ENCODE measurements around the gene PRH2. TPM values are rescaled to one million over a fixed set of nuclear protein-coding genes. Genes with fewer than 3 reads are reported as not detected.

The PRH2 gene
- total RNA-seq, 1 experiment from 2014 or later, result not detected

GRCh38 chr12:10910380-10910779 is 18.7 kb upstream of the PRH2 start:
- TF ChIP-seq EZH2 (IDR thresholded peaks at IDR 0.05) (no peak), CTCF (IDR thresholded peaks at IDR 0.05 in 2 of 3, conservative IDR thresholded peaks at IDR 0.05 in 1 of 3; ENCODE audit: borderline replicate concordance in 1 of 3, insufficient read depth in 1 of 3, low read depth in 2 of 3, low read length in 2 of 3) (no peak), ZFX (IDR thresholded peaks at IDR 0.05) (no peak), SRF (IDR thresholded peaks at IDR 0.05; ENCODE audit: low read depth) (no peak), RAD21 (IDR thresholded peaks at IDR 0.05; ENCODE audit: low read depth) (no peak), ZNF274 (IDR thresholded peaks at IDR 0.05; ENCODE audit: low read depth, low read length) (no peak), ELF1 (IDR thresholded peaks at IDR 0.05; ENCODE audit: borderline replicate concordance, low read depth) (no peak), SIN3A (IDR thresholded peaks at IDR 0.05; ENCODE audit: low read depth) (no peak), TCF7L2 (IDR thresholded peaks at IDR 0.05; ENCODE audit: borderline replicate concordance, extremely low read depth, insufficient read depth, insufficient read length) (no peak), POLR2A (IDR thresholded peaks at IDR 0.05; ENCODE audit: borderline replicate concordance, extremely low read depth, insufficient read depth, insufficient read length) (no peak), YY1 (IDR thresholded peaks at IDR 0.05; ENCODE audit: extremely low read depth, insufficient replicate concordance, low read depth, low read length) (no peak), EZH2phosphoT487 (IDR thresholded peaks at IDR 0.05; ENCODE audit: borderline replicate concordance) (no peak), FOSL1 (IDR thresholded peaks at IDR 0.05; ENCODE audit: low read depth) (no peak), REST (IDR thresholded peaks at IDR 0.05; ENCODE audit: low read depth) (no peak), POLR2AphosphoS5 (IDR thresholded peaks at IDR 0.05; ENCODE audit: low read depth, low read length) (no peak), MAX (IDR thresholded peaks at IDR 0.05) (no peak), CBX3 (IDR thresholded peaks at IDR 0.05; ENCODE audit: low read depth) (no peak), CEBPB (IDR thresholded peaks at IDR 0.05; ENCODE audit: low read depth) (no peak)
- TF ChIP-seq, protein P1, sequence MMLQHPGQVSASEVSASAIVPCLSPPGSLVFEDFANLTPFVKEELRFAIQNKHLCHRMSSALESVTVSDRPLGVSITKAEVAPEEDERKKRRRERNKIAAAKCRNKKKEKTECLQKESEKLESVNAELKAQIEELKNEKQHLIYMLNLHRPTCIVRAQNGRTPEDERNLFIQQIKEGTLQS (IDR thresholded peaks at IDR 0.05), result no peak
- TF ChIP-seq, protein P2, sequence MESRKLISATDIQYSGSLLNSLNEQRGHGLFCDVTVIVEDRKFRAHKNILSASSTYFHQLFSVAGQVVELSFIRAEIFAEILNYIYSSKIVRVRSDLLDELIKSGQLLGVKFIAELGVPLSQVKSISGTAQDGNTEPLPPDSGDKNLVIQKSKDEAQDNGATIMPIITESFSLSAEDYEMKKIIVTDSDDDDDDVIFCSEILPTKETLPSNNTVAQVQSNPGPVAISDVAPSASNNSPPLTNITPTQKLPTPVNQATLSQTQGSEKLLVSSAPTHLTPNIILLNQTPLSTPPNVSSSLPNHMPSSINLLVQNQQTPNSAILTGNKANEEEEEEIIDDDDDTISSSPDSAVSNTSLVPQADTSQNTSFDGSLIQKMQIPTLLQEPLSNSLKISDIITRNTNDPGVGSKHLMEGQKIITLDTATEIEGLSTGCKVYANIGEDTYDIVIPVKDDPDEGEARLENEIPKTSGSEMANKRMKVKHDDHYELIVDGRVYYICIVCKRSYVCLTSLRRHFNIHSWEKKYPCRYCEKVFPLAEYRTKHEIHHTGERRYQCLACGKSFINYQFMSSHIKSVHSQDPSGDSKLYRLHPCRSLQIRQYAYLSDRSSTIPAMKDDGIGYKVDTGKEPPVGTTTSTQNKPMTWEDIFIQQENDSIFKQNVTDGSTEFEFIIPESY (IDR thresholded peaks at IDR 0.05; ENCODE audit: extremely low read depth, insufficient replicate concordance, low read length), result no peak
- no peaks in the 10 kb centered on the region for H3K27me3 ChIP-seq (ENCODE audit: insufficient read depth, low read length)
- no peaks in the 10 kb centered on the region for H3K9me3 ChIP-seq (ENCODE audit: control insufficient read depth in 1 of 2, insufficient read depth in 1 of 2, low read depth in 1 of 2, low read length in 2 of 2)
- H3K4me3 ChIP-seq (replicated peaks in 1 of 2; ENCODE audit: low read depth in 1 of 2, low read length in 2 of 2), result no peak overlapping the region
- H3K79me2 ChIP-seq (ENCODE audit: insufficient read depth, low read length), result no peaks in the 10 kb centered on the region
- no peaks in the 10 kb centered on the region for H4K20me1 ChIP-seq (ENCODE audit: insufficient read depth)
- H2AFZ ChIP-seq (ENCODE audit: low read depth, low read length, poor library complexity, severe bottlenecking), result no peak overlapping the region
- no peaks in the 10 kb centered on the region for H3K36me3 ChIP-seq (ENCODE audit: control insufficient read depth in 1 of 2, insufficient read depth in 2 of 2, low read length in 2 of 2)
- ChIA-PET CTCF (no interaction called here), RAD21 (ENCODE audit: low non-redundant PET in 1 of 2, low total read pairs in 2 of 2, uncharacterized antibody in 2 of 2, unreplicated experiment in 2 of 2) (no interaction called here), POLR2A (no interaction called here)
- no TSS peak for BruUV-seq (replicated peaks)
- ATAC-seq (no peak), DNase-seq (ENCODE audit: low read depth, low spot score) (no peak)
- no peak overlapping the region for H3K27ac ChIP-seq (ENCODE audit: low read depth, low read length)
- H3K4me1 ChIP-seq (ENCODE audit: control insufficient read depth in 1 of 2, insufficient read depth in 2 of 2, low read length in 2 of 2), result no peaks in the 10 kb centered on the region
- no peaks in the 10 kb centered on the region for H3K9me2 ChIP-seq (ENCODE audit: insufficient read depth)
- intact Hi-C loops (cut with micrococcal nuclease), result no loop called here
- no peak overlapping the region for H3K4me2 ChIP-seq (ENCODE audit: low read length)
- no peak overlapping the region for H3K9ac ChIP-seq (ENCODE audit: low read length)
